KOPT-K1 (cell line): ENCODE data around the gene CCSAP.

Source experiments
- H3K27ac ChIP-seq: fragments of 200-600 bp; sonication (generic); 2 replicates; pipeline ENCODE4 v1.5.1; 2016; ENCODE audit warnings: antibody characterized with exemption, mild to moderate bottlenecking, low read depth, low read length; ENCODE audit not compliant: poor library complexity, severe bottlenecking
- H3K36me3 ChIP-seq: fragments of 200-600 bp; sonication (generic); 2 replicates; pipeline ENCODE4 v1.5.1; 2017; ENCODE audit warnings: antibody characterized with exemption, mild to moderate bottlenecking, low read length, moderate library complexity; ENCODE audit not compliant: insufficient read depth
- H3K9me3 ChIP-seq: fragments of 200-600 bp; sonication (generic); 2 replicates; pipeline ENCODE4 v1.5.1; 2017; ENCODE audit warnings: antibody characterized with exemption, low read length, mild to moderate bottlenecking; ENCODE audit not compliant: insufficient read depth, poor library complexity, severe bottlenecking

Gene CCSAP

DNA sequence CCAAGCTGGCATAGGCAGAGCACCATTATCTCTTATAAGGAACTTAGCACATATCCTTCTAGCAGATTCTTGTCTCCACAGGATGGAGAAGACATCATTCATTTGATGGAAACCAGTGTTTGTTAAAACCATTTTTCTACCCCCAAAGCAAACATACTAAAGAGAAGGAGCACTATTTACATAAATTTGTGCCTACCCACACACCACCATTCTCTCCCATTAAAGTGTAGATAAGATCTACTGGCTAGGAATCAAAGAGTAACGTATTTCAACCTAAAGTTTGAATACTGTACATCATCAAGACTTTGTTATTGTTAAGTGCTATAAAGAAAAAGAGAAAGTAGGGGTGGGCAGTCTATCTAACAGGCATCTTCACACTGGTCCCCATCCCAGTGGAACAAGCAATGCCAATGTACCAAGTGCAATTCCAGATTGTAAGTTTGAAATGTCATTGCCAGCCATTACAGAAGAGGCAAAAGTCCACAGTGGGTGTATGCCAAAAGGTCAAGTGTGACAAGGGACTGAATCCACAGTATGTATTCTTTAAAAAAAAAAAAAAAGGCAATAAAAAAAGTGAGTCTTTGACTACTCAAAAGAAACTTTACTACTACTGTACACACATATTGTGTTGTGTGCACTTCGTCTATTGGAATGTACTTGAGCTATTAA, 18.8 kb downstream of the CCSAP start:
- Histone ChIP-seq H3K27ac (peak overlapping the region; percentile 31), H3K9me3 (no peaks in the 10 kb centered on the region), H3K36me3 (peaks cover 89% of the 10 kb centered on the region)

GRCh38 chr1:229323201-229323600, 19.6 kb downstream of the CCSAP start:
- Histone ChIP-seq H3K27ac (peak overlapping the region; percentile 31), H3K9me3 (no peaks in the 10 kb centered on the region), H3K36me3 (peaks cover 85% of the 10 kb centered on the region)

DNA sequence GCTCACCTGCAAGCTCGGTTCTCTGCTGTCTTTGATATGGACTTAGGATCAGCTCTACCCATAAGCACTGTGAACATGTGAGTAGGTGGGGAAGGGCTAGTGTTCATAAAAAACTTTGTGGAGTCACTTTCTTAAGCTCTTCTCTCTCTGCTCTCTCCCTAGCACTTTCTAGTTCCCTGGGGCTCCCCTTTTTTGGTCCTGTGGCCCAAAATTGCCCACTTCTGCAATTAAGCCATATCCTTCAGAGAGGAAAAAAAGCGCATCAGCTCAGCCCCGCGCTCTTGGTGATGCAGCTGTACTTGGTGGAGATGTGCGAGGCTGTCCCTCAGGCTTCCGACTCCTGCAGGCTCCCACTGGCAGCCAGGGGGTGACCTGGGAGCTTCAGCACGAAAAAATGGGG, 23.4 kb downstream of the CCSAP start:
- H3K27ac ChIP-seq: no peak overlapping the region
- H3K36me3 ChIP-seq: peaks cover 66% of the 10 kb centered on the region
- H3K9me3 ChIP-seq: no peaks in the 10 kb centered on the region

- Histone ChIP-seq H3K36me3 (peaks cover 56% of the 10 kb centered on the region), H3K9me3 (no peaks in the 10 kb centered on the region), H3K27ac (no peak overlapping the region)
Measured at GRCh38 chr1:229318056-229318455, 24.8 kb downstream of the CCSAP start.

- Histone ChIP-seq H3K9me3 (no peaks in the 10 kb centered on the region), H3K36me3 (peaks cover 44% of the 10 kb centered on the region), H3K27ac (no peak overlapping the region)
Measured at GRCh38 chr1:229316166-229316565, 26.7 kb downstream of the CCSAP start.

GRCh38 chr1:229310833-229311232, 32.0 kb downstream of the CCSAP start:
- Histone ChIP-seq H3K9me3 (no peaks in the 10 kb centered on the region), H3K27ac (no peak overlapping the region), H3K36me3 (peaks cover 31% of the 10 kb centered on the region)

DNA sequence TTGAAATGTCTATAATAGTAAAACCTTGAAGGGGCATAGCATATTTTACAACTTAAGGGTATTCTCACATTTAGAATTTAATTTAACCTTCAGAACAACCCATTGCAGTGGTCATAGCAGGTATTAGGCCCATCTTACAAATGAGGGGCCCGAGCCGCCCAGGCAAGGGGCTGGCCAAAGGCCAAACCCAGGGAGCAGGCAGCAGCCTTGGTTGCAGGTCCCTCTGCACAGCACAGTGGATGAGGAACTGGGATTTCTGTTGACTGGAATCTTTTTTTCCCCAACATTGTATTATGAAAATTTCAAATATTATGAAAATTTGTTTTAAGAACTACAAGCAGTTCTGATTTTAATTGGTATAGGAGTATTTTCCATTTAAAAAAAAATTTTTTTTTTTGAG, 33.2 kb downstream of the CCSAP start:
- Histone ChIP-seq H3K9me3 (no peaks in the 10 kb centered on the region), H3K36me3 (peaks cover 39% of the 10 kb centered on the region), H3K27ac (no peak overlapping the region)

- Histone ChIP-seq H3K9me3 (no peaks in the 10 kb centered on the region), H3K36me3 (peaks cover 39% of the 10 kb centered on the region), H3K27ac (no peak overlapping the region)
Measured at GRCh38 chr1:229309074-229309473, 33.8 kb downstream of the CCSAP start.

- Histone ChIP-seq H3K9me3 (no peaks in the 10 kb centered on the region), H3K36me3 (peaks cover 36% of the 10 kb centered on the region), H3K27ac (no peak overlapping the region)
Measured at GRCh38 chr1:229305392-229305791, 37.5 kb downstream of the CCSAP start.

DNA sequence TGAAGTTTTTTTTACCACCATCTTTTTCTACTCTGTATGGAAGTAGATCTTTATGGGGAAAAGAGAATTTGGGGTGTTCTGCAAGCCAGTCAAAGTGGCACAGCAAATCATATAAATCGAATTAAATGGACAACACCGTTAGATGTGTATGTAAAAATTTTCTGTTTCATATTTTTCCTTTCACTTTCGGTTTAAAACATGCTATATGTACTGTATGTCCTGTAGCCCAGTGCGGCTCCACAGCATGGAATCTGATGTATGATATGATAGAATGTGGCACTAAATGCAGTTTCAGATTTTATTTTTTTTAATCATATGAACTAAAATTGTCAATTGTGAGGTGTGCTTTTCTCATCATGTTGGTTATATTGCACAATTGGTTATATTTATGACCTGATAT, 39.0 kb downstream of the CCSAP start:
- Histone ChIP-seq H3K27ac (peak overlapping the region; percentile 61), H3K36me3 (peaks cover 49% of the 10 kb centered on the region), H3K9me3 (no peaks in the 10 kb centered on the region)

DNA sequence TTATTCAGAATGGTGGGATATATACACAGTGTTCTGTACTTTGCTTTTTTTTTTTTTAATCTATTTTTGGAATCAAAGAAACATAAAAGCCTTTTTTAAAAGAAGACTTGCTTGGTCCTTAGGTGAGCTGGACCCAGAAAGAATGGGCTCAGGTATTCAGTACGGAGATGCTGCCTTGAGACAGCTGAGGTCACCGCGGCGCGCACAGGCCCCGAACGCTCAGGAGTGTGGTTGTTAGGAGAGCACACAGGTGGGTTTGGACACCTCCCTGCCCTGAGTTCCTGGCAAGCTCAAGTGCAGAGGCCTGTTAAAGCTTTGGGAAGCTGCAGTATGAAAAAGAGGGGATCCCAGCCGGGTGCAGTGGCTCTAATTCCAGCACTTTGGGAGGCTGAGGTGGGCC, 40.1 kb downstream of the CCSAP start:
- Histone ChIP-seq H3K9me3 (no peaks in the 10 kb centered on the region), H3K27ac (no peak overlapping the region), H3K36me3 (peaks cover 46% of the 10 kb centered on the region)

DNA sequence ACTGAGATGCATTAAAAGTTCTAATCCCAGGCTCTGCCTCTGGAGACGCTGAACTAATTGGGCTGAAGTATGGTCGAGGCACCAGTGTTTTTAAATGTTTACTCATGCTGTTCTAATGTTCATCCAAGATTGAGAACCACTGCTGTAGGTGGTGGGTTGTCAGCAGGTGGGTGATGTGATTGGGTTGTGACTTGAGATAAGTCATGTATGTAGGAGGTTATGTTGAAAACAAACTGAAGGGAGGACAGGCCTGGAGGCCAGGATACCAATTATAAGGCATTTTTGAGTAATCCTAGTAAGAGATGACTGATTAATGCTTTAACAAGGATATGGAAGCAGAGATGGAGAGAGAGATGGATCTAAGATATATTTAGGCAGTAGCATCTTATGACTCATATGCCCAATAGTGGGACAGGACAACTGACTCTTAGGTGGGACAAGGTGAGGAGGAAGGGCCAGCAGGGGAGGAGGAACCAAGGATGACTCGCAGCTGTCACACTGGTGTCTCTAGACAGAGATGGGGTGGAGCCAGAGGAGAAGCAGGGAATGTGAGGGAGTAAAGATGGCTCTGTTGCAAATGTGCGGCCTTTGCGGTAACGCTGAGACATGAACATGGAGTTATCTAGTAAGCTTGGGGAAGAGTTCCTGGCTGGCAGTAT, 42.6 kb downstream of the CCSAP start:
- peaks cover 57% of the 10 kb centered on the region for H3K36me3 ChIP-seq
- H3K27ac ChIP-seq: no peak overlapping the region

GRCh38 chr1:229298887-229299503, 43.9 kb downstream of the CCSAP start:
- peaks cover 61% of the 10 kb centered on the region for H3K36me3 ChIP-seq
- H3K9me3 ChIP-seq: no peaks in the 10 kb centered on the region
- no peak overlapping the region for H3K27ac ChIP-seq

More for the DNA sequence above, 42.6 kb downstream of the CCSAP start:
- H3K9me3 ChIP-seq: no peaks in the 10 kb centered on the region

GRCh38 chr1:229298420-229298819, 44.4 kb downstream of the CCSAP start:
- Histone ChIP-seq H3K27ac (no peak overlapping the region), H3K36me3 (peaks cover 61% of the 10 kb centered on the region), H3K9me3 (no peaks in the 10 kb centered on the region)

GRCh38 chr1:229297746-229298145, 45.1 kb downstream of the CCSAP start:
- Histone ChIP-seq H3K36me3 (peaks cover 64% of the 10 kb centered on the region), H3K27ac (no peak overlapping the region)

GRCh38 chr1:229296541-229296941, 46.3 kb downstream of the CCSAP start:
- peaks cover 66% of the 10 kb centered on the region for H3K36me3 ChIP-seq
- H3K9me3 ChIP-seq: no peaks in the 10 kb centered on the region
- H3K27ac ChIP-seq: no peak overlapping the region

More at GRCh38 chr1:229297746-229298145, 45.1 kb downstream of the CCSAP start:
- no peaks in the 10 kb centered on the region for H3K9me3 ChIP-seq
